HFFc6 (cell line): ENCODE results near the gene MBTPS1. TPM values are rescaled to one million over a fixed set of nuclear protein-coding genes. Genes with fewer than 3 reads are reported as not detected.

Experiments used
- DNase-seq: peaks from one replicate; pipeline ENCODE4 v3.0.0-alpha.2; 2018
- H3K27ac Mint-ChIP-seq: 2 replicates; pipeline ENCODE4 v1.8.0; 2020; ENCODE audit warnings: mild to moderate bottlenecking, mixed read lengths
- H3K27me3 Mint-ChIP-seq: 2 replicates; pipeline ENCODE4 v1.8.0; 2021; ENCODE audit warnings: mild to moderate bottlenecking, moderate library complexity, mixed read lengths; ENCODE audit not compliant: insufficient read depth
- H3K36me3 Mint-ChIP-seq: 2 replicates; pipeline ENCODE4 v1.8.0; 2021; ENCODE audit warnings: low read depth, mixed read lengths
- H3K4me1 Mint-ChIP-seq: 2 replicates; pipeline ENCODE4 v1.8.0; 2020; ENCODE audit warnings: low read depth, mixed read lengths
- H3K4me3 Mint-ChIP-seq: 2 replicates; pipeline ENCODE4 v1.8.0; 2020; ENCODE audit warnings: mild to moderate bottlenecking, moderate library complexity, mixed read lengths
- H3K9me3 Mint-ChIP-seq: 2 replicates; pipeline ENCODE4 v1.8.0; 2020; ENCODE audit warnings: mild to moderate bottlenecking, mixed read lengths
- total RNA-seq, 6 experiments: library from RNA; stranded (reverse); fragmentation: NEBNext Ultra II Directional; extraction: Animal tissue kit (Norgen Biotek cat#: 25700); gene quantifications; 2 replicates in 1 of 6; 3 replicates in 5 of 6; pipeline ENCODE4 v1.2.3, GENCODE V29; 2021
- TF ChIP-seq, protein P1 (sequence below): fragments of 200-600 bp; sonication (generic); IDR thresholded peaks from 2 replicates; pipeline ENCODE4 v1.5.0; 2021; ENCODE audit warnings: antibody characterized with exemption, mild to moderate bottlenecking

The MBTPS1 gene
- total RNA-seq, 6 experiments from 2014 or later, result 96.6 to 123 (median 102) TPM

DNA sequence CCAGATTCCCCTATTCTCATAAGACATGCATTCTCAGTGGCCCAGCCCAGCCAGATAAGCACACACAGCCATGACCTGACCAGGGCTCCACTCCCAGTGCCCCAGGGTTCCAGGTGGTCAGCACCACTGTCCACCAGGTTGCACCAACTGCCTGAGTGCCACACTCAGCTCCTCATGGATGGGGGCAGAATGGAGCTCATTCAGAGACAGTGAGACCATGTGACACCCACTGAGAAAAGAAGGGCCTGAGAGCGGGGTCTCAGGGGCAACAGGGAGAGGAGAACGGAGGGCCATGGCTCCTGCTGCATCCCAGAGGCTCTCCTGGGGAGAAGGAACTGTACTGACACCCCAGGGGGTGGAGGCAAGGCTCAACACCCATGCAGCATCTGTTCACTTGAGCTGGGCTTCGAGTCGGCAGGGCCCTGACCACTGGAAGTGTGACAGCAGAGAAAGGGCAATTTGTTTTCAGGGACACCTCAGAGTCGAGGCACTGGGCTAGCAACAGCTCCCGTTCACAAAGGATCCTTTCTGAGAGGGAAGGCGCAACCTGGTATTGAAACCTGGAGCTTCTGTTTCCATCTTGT lies 55.4 kb downstream of the MBTPS1 start:
- Mint-ChIP-seq H3K36me3 (peaks cover 22% of the 10 kb centered on the region), H3K4me1 (peaks cover 6% of the 10 kb centered on the region; the same call in 1 of the 2 replicates)

DNA sequence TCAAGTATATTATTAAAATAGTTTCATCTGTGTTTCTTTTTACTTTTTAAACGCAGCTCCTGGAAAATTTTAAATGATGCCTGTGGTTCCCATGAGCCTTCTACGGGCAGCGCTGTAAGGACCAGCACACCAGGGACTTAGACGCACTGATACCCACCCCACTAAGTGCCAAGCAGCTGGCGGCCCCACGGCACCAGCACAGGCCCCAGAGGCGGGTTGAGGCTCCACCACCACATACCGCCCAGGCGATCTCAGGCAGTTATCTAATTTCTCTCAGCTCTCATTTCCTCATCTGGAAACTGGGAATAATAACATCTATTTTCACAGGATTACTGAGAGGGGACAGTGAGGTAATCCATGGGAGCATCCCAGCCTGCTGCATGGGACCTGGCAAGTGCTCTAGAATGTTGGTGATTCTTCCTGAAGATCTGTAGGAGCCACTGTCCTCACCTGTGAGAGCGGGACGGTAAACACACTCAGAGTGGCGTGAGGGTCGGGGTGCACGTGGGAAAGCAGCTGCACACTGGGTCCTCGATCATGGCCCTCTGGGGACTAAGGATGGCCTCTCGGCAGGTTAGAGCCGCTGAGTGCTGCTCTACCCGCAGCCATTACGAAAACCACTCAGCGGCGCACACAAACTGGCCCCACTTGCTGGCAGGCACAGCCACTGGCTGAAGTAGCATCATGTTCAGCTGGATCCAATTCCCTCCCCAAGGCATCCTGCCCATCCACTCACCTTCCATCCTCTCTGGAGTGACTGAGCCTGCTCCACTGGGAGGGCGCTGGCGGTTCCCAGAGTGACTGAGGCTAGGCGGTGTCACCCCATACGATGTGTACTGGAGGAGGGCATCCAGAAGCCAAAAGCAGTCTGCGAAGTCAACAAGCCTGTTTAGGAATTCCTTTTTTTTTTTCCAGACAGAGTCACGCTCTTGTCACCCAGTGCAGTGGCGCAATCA lies 56.5 kb downstream of the MBTPS1 start:
- no peak for DNase-seq
- H3K27me3 Mint-ChIP-seq, result no peaks in the 10 kb centered on the region
- no peaks in the 10 kb centered on the region for H3K9me3 Mint-ChIP-seq
- H3K4me1 Mint-ChIP-seq, result peaks cover 6% of the 10 kb centered on the region; the same call in 1 of the 2 replicates
- no peak overlapping the region for H3K4me3 Mint-ChIP-seq
- H3K27ac Mint-ChIP-seq, result no peak overlapping the region
- peaks cover 22% of the 10 kb centered on the region for H3K36me3 Mint-ChIP-seq
- TF ChIP-seq, protein P1, sequence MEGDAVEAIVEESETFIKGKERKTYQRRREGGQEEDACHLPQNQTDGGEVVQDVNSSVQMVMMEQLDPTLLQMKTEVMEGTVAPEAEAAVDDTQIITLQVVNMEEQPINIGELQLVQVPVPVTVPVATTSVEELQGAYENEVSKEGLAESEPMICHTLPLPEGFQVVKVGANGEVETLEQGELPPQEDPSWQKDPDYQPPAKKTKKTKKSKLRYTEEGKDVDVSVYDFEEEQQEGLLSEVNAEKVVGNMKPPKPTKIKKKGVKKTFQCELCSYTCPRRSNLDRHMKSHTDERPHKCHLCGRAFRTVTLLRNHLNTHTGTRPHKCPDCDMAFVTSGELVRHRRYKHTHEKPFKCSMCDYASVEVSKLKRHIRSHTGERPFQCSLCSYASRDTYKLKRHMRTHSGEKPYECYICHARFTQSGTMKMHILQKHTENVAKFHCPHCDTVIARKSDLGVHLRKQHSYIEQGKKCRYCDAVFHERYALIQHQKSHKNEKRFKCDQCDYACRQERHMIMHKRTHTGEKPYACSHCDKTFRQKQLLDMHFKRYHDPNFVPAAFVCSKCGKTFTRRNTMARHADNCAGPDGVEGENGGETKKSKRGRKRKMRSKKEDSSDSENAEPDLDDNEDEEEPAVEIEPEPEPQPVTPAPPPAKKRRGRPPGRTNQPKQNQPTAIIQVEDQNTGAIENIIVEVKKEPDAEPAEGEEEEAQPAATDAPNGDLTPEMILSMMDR, result no peak

More for the DNA sequence above, 55.4 kb downstream of the MBTPS1 start:
- no peak for DNase-seq
- Mint-ChIP-seq H3K27me3 (no peaks in the 10 kb centered on the region), H3K4me3 (no peak overlapping the region), H3K27ac (no peak overlapping the region), H3K9me3 (no peaks in the 10 kb centered on the region)
- TF ChIP-seq, protein P1, result no peak

DNA sequence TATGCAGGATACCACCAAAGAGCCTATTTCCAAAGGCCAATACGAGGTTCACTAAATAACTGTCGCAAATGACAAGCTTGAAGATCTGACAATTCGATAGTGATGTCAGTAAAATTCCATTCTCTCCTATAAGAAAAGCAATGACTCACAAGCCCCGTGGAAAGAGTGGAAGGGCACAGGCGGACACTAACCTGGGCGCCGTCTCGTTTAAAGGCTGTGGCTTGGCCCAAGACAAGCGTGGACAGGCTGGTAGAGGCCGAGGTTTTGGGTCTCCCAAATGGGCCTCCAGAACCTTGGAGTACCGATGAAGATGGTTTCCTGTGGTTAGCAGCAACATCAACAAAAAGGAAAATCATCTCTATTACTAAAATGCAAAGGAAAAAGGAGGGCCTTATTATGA lies 57.6 kb downstream of the MBTPS1 start:
- TF ChIP-seq, protein P1, result no peak
- no peak overlapping the region for H3K27ac Mint-ChIP-seq
- peaks cover 23% of the 10 kb centered on the region for H3K36me3 Mint-ChIP-seq
- no peaks in the 10 kb centered on the region for H3K27me3 Mint-ChIP-seq
- peaks cover 6% of the 10 kb centered on the region; the same call in 1 of the 2 replicates for H3K4me1 Mint-ChIP-seq
- no peaks in the 10 kb centered on the region for H3K9me3 Mint-ChIP-seq
- no peak for DNase-seq
- H3K4me3 Mint-ChIP-seq, result no peak overlapping the region

DNA sequence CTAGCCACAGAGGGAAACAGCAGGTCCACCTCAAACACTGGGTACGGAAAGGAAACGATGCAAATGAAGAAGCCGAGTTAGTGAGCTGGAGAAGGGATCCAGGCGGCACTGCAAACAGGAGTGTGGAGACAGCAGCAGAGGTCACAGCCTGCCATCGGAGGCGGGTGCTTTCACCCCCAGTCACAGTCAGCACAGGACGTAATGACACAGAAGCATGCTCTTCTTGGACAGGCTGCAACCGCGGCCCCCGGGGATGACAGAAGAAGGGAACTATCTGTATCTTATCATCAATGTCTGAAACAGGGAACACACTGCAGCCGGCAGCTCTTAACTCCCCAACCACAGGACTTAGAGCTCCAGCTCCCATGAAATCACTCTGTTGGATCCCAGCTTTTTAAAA lies 58.1 kb downstream of the MBTPS1 start:
- no peaks in the 10 kb centered on the region for H3K9me3 Mint-ChIP-seq
- H3K36me3 Mint-ChIP-seq, result peaks cover 28% of the 10 kb centered on the region
- H3K4me3 Mint-ChIP-seq, result no peak overlapping the region
- no peak overlapping the region for H3K27ac Mint-ChIP-seq
- no peak for DNase-seq
- TF ChIP-seq, protein P1, result no peak
- no peaks in the 10 kb centered on the region for H3K27me3 Mint-ChIP-seq
- H3K4me1 Mint-ChIP-seq, result peaks cover 6% of the 10 kb centered on the region; the same call in 1 of the 2 replicates

DNA sequence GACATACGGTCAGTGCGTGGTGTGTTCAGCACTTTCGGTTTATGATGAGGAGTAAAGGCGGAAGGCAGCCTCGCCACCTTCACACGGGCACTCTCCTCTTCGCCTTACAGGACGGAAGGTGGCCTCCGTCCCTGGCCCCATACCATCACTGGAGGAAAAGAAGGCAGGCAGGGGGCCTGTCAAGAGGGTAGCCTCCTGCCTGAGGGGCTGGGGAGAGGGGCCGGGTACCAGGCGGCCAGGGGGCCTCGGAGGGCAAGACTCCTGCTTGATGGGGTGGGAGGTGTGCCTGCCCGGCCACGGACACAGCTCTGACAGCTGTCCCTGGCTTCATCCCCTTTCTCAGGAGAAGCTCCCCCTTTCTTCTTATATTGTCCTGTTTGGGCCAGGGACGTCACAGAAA lies 58.5 kb downstream of the MBTPS1 start:
- H3K4me1 Mint-ChIP-seq, result peaks cover 6% of the 10 kb centered on the region; the same call in 1 of the 2 replicates
- no peak overlapping the region for H3K4me3 Mint-ChIP-seq
- H3K27me3 Mint-ChIP-seq, result no peaks in the 10 kb centered on the region
- H3K9me3 Mint-ChIP-seq, result no peaks in the 10 kb centered on the region
- TF ChIP-seq, protein P1, result no peak
- peaks cover 28% of the 10 kb centered on the region for H3K36me3 Mint-ChIP-seq
- H3K27ac Mint-ChIP-seq, result no peak overlapping the region
- no peak for DNase-seq
